ENCODE data around the gene EPB41L4A.

DNA sequence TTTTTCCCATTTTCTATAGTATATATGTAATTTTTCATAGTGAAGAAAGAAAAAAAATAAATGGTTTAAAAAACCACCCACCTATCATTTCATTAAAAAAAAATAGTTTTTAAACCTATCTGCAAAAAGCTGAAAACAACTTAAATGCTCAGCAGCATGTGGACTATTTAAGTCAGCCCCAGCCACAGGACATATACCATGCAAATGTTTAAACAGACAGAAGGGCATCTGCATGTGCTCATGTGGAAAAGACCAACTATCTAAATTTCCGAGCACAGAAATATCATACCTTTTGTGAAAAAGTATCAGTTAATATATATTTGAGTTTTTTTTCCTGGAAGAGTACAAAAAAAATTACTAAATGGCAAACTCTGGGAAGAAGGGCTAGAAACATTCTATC lies 143.4 kb downstream of the EPB41L4A start:
- TF ChIP-seq, protein P1, sequence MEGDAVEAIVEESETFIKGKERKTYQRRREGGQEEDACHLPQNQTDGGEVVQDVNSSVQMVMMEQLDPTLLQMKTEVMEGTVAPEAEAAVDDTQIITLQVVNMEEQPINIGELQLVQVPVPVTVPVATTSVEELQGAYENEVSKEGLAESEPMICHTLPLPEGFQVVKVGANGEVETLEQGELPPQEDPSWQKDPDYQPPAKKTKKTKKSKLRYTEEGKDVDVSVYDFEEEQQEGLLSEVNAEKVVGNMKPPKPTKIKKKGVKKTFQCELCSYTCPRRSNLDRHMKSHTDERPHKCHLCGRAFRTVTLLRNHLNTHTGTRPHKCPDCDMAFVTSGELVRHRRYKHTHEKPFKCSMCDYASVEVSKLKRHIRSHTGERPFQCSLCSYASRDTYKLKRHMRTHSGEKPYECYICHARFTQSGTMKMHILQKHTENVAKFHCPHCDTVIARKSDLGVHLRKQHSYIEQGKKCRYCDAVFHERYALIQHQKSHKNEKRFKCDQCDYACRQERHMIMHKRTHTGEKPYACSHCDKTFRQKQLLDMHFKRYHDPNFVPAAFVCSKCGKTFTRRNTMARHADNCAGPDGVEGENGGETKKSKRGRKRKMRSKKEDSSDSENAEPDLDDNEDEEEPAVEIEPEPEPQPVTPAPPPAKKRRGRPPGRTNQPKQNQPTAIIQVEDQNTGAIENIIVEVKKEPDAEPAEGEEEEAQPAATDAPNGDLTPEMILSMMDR (IDR thresholded peaks at IDR 0.05), result no peak
- TF ChIP-seq POLR2AphosphoS5 (IDR thresholded peaks at IDR 0.05; ENCODE audit: insufficient read depth in 1 of 2, low read depth in 1 of 2) (no peak), POLR2A (IDR thresholded peaks at IDR 0.05) (no peak)
